NT2/D1 (cell line): ENCODE results near the gene SUSD3.

Experiments
- SUZ12 ChIP-seq: IDR thresholded peaks from 2 replicates; pipeline ENCODE4 v1.6.1; 2011; ENCODE audit not compliant: insufficient read length, insufficient read depth; ENCODE audit errors: extremely low read depth
- ZNF274 ChIP-seq: IDR thresholded peaks from 2 replicates; pipeline ENCODE4 v1.6.1; 2011; ENCODE audit warnings: mild to moderate bottlenecking, low read depth, low read length

GRCh38 chr9:93084471-93084881 is 26.0 kb downstream of the SUSD3 start:
- TF ChIP-seq SUZ12 (no peak), ZNF274 (no peak)
